Esophagus (tissue), 2 donors: ENCODE data around the gene ITCH. TPM values are rescaled to one million over a fixed set of nuclear protein-coding genes. Genes with fewer than 3 reads are reported as not detected.
A peak's percentile ranks its signal among the peaks of the same experiment; 100 is the strongest.
"Not testable (repeated sequence)": the region's sequence is repeated elsewhere in the genome, so short reads cannot be mapped to it uniquely, and the experiment has no call there.

Source experiments
- H3K27ac ChIP-seq, 2 donors: one replicate each; pipeline ENCODE4 v1.5.1; 2013; ENCODE audit warnings: low read depth in 2 of 2, mild to moderate bottlenecking in 2 of 2, inconsistent platforms in 1 of 2, low read length in 1 of 2, moderate library complexity in 1 of 2
- H3K27me3 ChIP-seq, 2 donors: one replicate each; pipeline ENCODE4 v1.6.1; 2013; ENCODE audit warnings: low read length in 2 of 2, control low read depth in 1 of 2, mild to moderate bottlenecking in 1 of 2; ENCODE audit not compliant: insufficient read depth in 2 of 2, control insufficient read depth in 1 of 2
- H3K36me3 ChIP-seq, 2 donors: one replicate each; pipeline ENCODE4 v1.6.1; 2013; ENCODE audit warnings: low read length in 1 of 2; ENCODE audit not compliant: control insufficient read depth in 2 of 2, insufficient read depth in 2 of 2
- H3K4me1 ChIP-seq, 2 donors: one replicate each; pipeline ENCODE4 v1.6.1; 2013; ENCODE audit warnings: low read length in 1 of 2; ENCODE audit not compliant: control insufficient read depth in 2 of 2, insufficient read depth in 2 of 2
- H3K4me3 ChIP-seq, 2 donors: one replicate each; pipeline ENCODE4 v1.5.1; 2013; ENCODE audit warnings: low read length in 2 of 2, mild to moderate bottlenecking in 2 of 2, low read depth in 1 of 2, moderate library complexity in 1 of 2
- H3K9me3 ChIP-seq, 2 donors: one replicate each; pipeline ENCODE4 v1.6.1; 2013; ENCODE audit warnings: mild to moderate bottlenecking in 2 of 2, low read depth in 1 of 2, low read length in 1 of 2, moderate library complexity in 1 of 2; ENCODE audit not compliant: control insufficient read depth in 2 of 2, insufficient read depth in 1 of 2
- whole genome bisulfite sequencing, 2 donors: extraction: QIAGEN DNeasy Blood & Tissue Kit; methylation state at CpG; one replicate each; pipeline ENCODE4 v1.1.7; 2013; 5-methylcytosine and 5-hydroxymethylcytosine counted together
- polyA plus RNA-seq, 2 donors: library from polyadenylated mRNA; stranded (reverse); fragments of 200-250 nt; gene quantifications; one replicate each; pipeline ENCODE4 v1.2.3, GENCODE V29; 2013
- donor health status: healthy with polysubstance abuse.
- donor health status: Bipolar disorder and iron deficiency.

Gene ITCH
- polyA plus RNA-seq, 2 donors = 19.3 to 19.7 TPM

- Histone ChIP-seq H3K36me3 (no peaks in the 10 kb centered on the region), H3K9me3 (no peaks in the 10 kb centered on the region), H3K4me1 (peaks cover 0 to 2% of the 10 kb centered on the region in 2 donors), H3K27me3 (no peaks in the 10 kb centered on the region), H3K4me3 (peak overlapping the region in 1 of 2 donors; percentile 84), H3K27ac (peak overlapping the region; percentile 35 to 95)
- 58 to 60% methylated on average over 8 of the region's 8 CpGs for WGBS, 2 donors
Measured at GRCh38 chr20:34362502-34363061, 491 bp upstream of the ITCH start.

GRCh38 chr20:34363465-34364222, 571 bp downstream of the ITCH start:
- Histone ChIP-seq H3K27me3 (no peaks in the 10 kb centered on the region), H3K27ac (peak overlapping the region; percentile 90 to 95), H3K9me3 (no peaks in the 10 kb centered on the region), H3K4me1 (peaks cover 0 to 2% of the 10 kb centered on the region in 2 donors), H3K4me3 (peak overlapping the region; percentile 84), H3K36me3 (no peaks in the 10 kb centered on the region)
- WGBS, 2 donors = 1% methylated on average over 52 to 70 of the region's 70 CpGs

GRCh38 chr20:34364223-34364506, 1.1 kb downstream of the ITCH start:
- H3K36me3 ChIP-seq = no peaks in the 10 kb centered on the region
- peak overlapping the region; percentile 84 for H3K4me3 ChIP-seq
- 25 to 36% methylated on average over 4 of the region's 4 CpGs for WGBS, 2 donors
- no peaks in the 10 kb centered on the region for H3K27me3 ChIP-seq
- H3K9me3 ChIP-seq = no peaks in the 10 kb centered on the region
- peaks cover under 1 to 2% of the 10 kb centered on the region in 2 donors for H3K4me1 ChIP-seq
- peak overlapping the region in 1 of 2 donors; percentile 95 for H3K27ac ChIP-seq

GRCh38 chr20:34365765-34366213, 2.7 kb downstream of the ITCH start:
- peak overlapping the region; percentile 48 to 74 for H3K27ac ChIP-seq
- peak overlapping the region in 1 of 2 donors; percentile 29 for H3K4me3 ChIP-seq
- peaks cover 5 to 6% of the 10 kb centered on the region in 2 donors for H3K36me3 ChIP-seq
- no peaks in the 10 kb centered on the region for H3K27me3 ChIP-seq
- peaks cover 2 to 4% of the 10 kb centered on the region in 2 donors for H3K4me1 ChIP-seq
- 53 to 65% methylated on average over 3 of the region's 3 CpGs for WGBS, 2 donors
- peaks cover 0 to 2% of the 10 kb centered on the region in 2 donors for H3K9me3 ChIP-seq

- Histone ChIP-seq H3K9me3 (peaks cover 0 to 2% of the 10 kb centered on the region in 2 donors), H3K36me3 (peaks cover 5 to 6% of the 10 kb centered on the region in 2 donors), H3K27ac (peak overlapping the region in 1 of 2 donors; percentile 49), H3K4me3 (peak overlapping the region in 1 of 2 donors; percentile 3), H3K27me3 (no peaks in the 10 kb centered on the region), H3K4me1 (peaks cover 2 to 4% of the 10 kb centered on the region in 2 donors)
- 83% methylated on average over 5 of the region's 5 CpGs for WGBS, 2 donors
Measured at GRCh38 chr20:34367155-34367554, 4.1 kb downstream of the ITCH start.

- not testable (repeated sequence) for H3K9me3 ChIP-seq, H3K4me1 ChIP-seq, H3K27me3 ChIP-seq, H3K36me3 ChIP-seq, H3K27ac ChIP-seq
- peak overlapping the region in 1 of 2 donors; percentile 14 for H3K4me3 ChIP-seq
- WGBS, 2 donors = 81 to 83% methylated on average over 9 of the region's 9 CpGs
Measured at GRCh38 chr20:34367911-34368310, 4.8 kb downstream of the ITCH start.

- peaks cover 0 to 2% of the 10 kb centered on the region in 2 donors for H3K9me3 ChIP-seq
- H3K27me3 ChIP-seq = no peaks in the 10 kb centered on the region
- peaks cover 5 to 6% of the 10 kb centered on the region in 2 donors for H3K36me3 ChIP-seq
- H3K4me1 ChIP-seq = peaks cover 2 to 4% of the 10 kb centered on the region in 2 donors
- H3K4me3 ChIP-seq = peak overlapping the region in 1 of 2 donors; percentile 14
- 64 to 65% methylated on average over 4 of the region's 4 CpGs for WGBS, 2 donors
- H3K27ac ChIP-seq = peak overlapping the region in 1 of 2 donors; percentile 26
Measured at GRCh38 chr20:34368547-34368946, 5.5 kb downstream of the ITCH start.

- Histone ChIP-seq H3K4me3 (no peak overlapping the region), H3K36me3 (peaks cover 5 to 6% of the 10 kb centered on the region in 2 donors)
- 56 to 68% methylated on average over 3 of the region's 3 CpGs for WGBS, 2 donors
Measured at GRCh38 chr20:34369265-34369664, 6.2 kb downstream of the ITCH start.

GRCh38 chr20:34370062-34370461, 7.0 kb downstream of the ITCH start:
- H3K4me1 ChIP-seq = peaks cover 2 to 4% of the 10 kb centered on the region in 2 donors

More at GRCh38 chr20:34369265-34369664, 6.2 kb downstream of the ITCH start:
- Histone ChIP-seq H3K27me3 (no peaks in the 10 kb centered on the region), H3K4me1 (peaks cover 2 to 4% of the 10 kb centered on the region in 2 donors), H3K27ac (peak overlapping the region in 1 of 2 donors; percentile 28), H3K9me3 (peaks cover 0 to 2% of the 10 kb centered on the region in 2 donors)

More at GRCh38 chr20:34370062-34370461, 7.0 kb downstream of the ITCH start:
- H3K27me3 ChIP-seq = no peaks in the 10 kb centered on the region
- no peak overlapping the region for H3K4me3 ChIP-seq
- H3K27ac ChIP-seq = no peak overlapping the region
- H3K9me3 ChIP-seq = peaks cover 0 to 2% of the 10 kb centered on the region in 2 donors
- H3K36me3 ChIP-seq = peaks cover 5 to 6% of the 10 kb centered on the region in 2 donors
- 87 to 91% methylated on average over 6 of the region's 6 CpGs for WGBS, 2 donors
